ENCODE measurements around the gene UNC119.

Gene UNC119

DNA sequence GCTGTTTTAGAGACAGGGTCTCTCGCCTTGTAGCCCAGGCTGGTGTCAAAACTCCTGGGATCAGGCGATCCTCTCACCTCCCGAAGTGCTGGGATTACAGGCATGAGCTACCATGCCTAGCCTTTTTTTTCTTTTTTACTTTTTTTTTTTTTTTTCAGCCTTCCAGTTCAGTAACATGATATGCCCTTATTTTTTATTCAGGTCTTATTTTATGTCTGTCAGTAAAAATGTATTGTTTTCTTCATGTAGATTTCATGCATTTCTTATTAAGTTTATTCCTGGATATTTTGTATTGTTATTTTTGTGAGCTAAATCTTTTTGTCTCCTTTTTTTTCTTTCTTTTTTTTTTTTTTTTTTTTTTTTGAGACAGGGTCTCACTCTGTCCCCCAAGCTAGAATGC is 49.0 kb downstream of the UNC119 start:
- H3K4me1 ChIP-seq (ENCODE audit: control insufficient read depth in 1 of 2, insufficient read depth in 1 of 2, low read depth in 1 of 2, low read length in 1 of 2) = no peaks in the 10 kb centered on the region
- no peak overlapping the region for H3K4me3 ChIP-seq (ENCODE audit: low read depth in 1 of 2, low read length in 1 of 2)
- H3K36me3 ChIP-seq = no peaks in the 10 kb centered on the region
- peaks cover 13% of the 10 kb centered on the region for H3K27me3 ChIP-seq
- H3K27ac ChIP-seq = no peak overlapping the region
- TF ChIP-seq, protein P1, sequence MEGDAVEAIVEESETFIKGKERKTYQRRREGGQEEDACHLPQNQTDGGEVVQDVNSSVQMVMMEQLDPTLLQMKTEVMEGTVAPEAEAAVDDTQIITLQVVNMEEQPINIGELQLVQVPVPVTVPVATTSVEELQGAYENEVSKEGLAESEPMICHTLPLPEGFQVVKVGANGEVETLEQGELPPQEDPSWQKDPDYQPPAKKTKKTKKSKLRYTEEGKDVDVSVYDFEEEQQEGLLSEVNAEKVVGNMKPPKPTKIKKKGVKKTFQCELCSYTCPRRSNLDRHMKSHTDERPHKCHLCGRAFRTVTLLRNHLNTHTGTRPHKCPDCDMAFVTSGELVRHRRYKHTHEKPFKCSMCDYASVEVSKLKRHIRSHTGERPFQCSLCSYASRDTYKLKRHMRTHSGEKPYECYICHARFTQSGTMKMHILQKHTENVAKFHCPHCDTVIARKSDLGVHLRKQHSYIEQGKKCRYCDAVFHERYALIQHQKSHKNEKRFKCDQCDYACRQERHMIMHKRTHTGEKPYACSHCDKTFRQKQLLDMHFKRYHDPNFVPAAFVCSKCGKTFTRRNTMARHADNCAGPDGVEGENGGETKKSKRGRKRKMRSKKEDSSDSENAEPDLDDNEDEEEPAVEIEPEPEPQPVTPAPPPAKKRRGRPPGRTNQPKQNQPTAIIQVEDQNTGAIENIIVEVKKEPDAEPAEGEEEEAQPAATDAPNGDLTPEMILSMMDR (IDR thresholded peaks at IDR 0.05) = no peak
- H3K9me3 ChIP-seq = no peaks in the 10 kb centered on the region

DNA sequence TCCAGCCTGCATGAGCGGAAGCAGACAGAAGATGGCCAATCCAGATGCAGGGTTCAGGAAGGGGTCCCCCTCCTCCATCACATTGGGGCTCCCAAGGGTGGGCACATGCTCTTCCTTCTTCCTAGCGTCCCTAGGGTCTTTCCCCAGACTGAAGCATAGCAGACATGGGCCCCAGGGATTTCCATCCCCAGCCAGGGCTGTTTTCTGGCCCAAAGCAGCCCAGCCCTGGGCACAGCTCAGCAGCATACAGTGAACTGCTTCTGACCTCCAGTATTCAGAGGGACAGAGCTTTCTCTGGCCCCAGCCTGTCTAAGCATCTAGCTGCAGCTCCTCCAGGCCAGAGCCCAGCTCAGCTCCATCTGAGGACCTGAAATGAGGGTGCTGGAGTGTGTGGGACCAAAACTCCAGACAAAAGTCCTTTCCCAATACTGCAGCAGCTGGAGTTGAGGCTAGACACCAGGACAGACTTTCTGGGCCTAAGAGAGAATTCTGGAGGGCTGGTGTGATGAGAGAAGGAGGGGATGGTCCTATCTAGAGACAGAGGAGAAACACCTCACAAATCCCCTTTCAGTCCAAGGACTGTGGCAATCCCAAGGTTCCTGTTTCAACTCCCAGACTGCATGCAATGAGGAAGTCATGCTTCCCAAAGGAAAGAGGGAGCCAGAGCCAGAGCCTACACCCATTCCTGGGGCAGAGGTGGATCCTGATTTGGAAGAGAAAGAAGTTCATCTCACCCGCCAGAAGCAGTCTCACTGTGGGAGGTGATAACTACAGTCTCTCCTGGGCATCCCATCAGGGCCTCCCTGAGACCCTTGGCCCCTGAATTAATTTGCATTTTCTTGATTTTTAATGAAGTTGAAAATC is 50.8 kb downstream of the UNC119 start:
- no peaks in the 10 kb centered on the region for H3K36me3 ChIP-seq
- H3K27ac ChIP-seq = no peak overlapping the region
- H3K9me3 ChIP-seq = no peaks in the 10 kb centered on the region
- H3K27me3 ChIP-seq = no peaks in the 10 kb centered on the region
- TF ChIP-seq, protein P1 (IDR thresholded peaks at IDR 0.05) = no peak
- H3K4me1 ChIP-seq (ENCODE audit: control insufficient read depth in 1 of 2, insufficient read depth in 1 of 2, low read depth in 1 of 2, low read length in 1 of 2) = no peaks in the 10 kb centered on the region
- no peak overlapping the region for H3K4me3 ChIP-seq (ENCODE audit: low read depth in 1 of 2, low read length in 1 of 2)

DNA sequence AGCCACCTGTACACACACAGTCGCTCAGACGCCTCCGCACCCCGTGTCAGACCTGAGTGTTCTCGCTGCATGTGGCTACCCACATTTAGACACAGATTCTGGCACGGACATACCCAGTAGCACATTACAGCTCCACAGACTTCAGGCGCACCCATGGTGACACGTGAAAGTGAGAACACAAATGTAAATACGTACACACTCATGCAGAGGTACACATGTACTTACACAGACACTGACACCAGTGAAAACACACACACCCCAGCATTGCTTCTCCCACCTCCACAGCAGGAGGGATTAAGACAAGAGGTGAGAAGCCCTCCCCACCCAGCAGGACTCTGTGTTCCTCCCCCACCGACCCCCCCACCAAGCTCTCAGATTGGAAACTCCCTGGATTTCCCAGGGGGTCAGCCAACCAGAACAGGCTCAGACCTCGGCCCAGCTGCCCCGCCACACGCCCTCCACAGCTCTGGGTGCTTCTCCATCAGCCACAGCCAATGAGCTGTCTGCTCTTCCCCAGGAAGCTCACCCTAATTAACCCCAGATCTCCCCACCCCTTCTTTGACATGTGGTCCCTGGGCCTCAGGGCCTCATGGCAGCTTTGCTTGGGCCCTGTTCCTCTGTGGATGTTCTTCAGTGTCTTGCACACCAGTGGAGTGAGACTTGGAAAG is 51.6 kb downstream of the UNC119 start:
- no peaks in the 10 kb centered on the region for H3K4me1 ChIP-seq (ENCODE audit: control insufficient read depth in 1 of 2, insufficient read depth in 1 of 2, low read depth in 1 of 2, low read length in 1 of 2)
- TF ChIP-seq, protein P1 (IDR thresholded peaks at IDR 0.05) = no peak
- H3K4me3 ChIP-seq (ENCODE audit: low read depth in 1 of 2, low read length in 1 of 2) = no peak overlapping the region
- no peaks in the 10 kb centered on the region for H3K27me3 ChIP-seq
- no peaks in the 10 kb centered on the region for H3K9me3 ChIP-seq
- no peaks in the 10 kb centered on the region for H3K36me3 ChIP-seq
- no peak overlapping the region for H3K27ac ChIP-seq

DNA sequence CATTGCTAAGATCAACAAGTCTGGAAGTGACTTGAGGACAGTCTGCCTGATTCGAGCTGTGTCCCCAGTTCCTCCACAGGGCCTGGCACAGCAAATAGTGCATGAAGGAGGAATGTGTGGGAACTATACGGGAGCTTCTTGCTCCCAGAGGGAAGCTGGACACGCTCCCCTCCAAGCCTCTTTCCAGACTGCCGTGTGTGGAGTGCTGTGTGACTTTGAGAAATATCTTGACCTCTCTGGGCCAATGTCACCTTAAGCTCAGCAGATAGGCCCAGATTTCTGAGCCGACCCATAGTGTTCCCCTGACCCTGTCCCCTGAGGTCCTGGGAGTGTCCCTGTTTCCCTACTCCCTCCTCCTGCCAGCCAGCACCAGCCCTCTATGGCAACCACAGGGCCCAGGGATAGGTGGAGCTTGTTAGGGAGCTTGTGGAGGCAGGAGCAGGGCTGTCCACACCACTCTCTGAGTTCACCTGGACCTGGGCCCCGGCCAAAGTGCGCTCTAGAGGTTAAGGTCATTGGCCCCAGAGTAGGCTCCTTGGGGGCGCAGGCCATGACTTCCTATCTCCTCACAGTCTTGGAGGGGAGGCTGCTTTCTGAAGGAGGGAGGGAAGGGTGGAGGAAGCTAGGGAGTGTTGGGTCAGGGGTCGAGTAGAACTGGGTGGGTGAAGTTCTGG is 52.6 kb downstream of the UNC119 start:
- Histone ChIP-seq H3K4me1 (ENCODE audit: control insufficient read depth in 1 of 2, insufficient read depth in 1 of 2, low read depth in 1 of 2, low read length in 1 of 2) (no peaks in the 10 kb centered on the region), H3K27me3 (no peaks in the 10 kb centered on the region), H3K9me3 (no peaks in the 10 kb centered on the region), H3K27ac (no peak overlapping the region), H3K36me3 (no peaks in the 10 kb centered on the region), H3K4me3 (ENCODE audit: low read depth in 1 of 2, low read length in 1 of 2) (no peak overlapping the region)
- TF ChIP-seq, protein P1 (IDR thresholded peaks at IDR 0.05) = no peak

DNA sequence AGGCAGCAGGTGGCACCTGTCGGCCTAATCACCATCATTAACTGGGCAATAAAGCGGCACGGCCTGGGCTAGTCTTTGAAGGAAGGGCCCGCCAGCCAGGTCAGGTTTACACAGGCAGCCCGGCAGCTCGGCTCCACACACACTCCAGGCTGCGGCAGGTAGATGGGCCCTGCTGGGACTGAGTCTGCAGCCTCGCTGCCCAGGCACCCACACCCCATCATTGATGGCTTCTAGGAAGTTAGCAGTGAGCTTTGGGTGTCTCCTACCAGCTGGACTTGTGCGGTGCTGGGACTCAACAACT is 53.1 kb downstream of the UNC119 start:
- Histone ChIP-seq H3K4me3 (ENCODE audit: low read depth in 1 of 2, low read length in 1 of 2) (no peak overlapping the region), H3K4me1 (ENCODE audit: control insufficient read depth in 1 of 2, insufficient read depth in 1 of 2, low read depth in 1 of 2, low read length in 1 of 2) (no peaks in the 10 kb centered on the region), H3K9me3 (no peaks in the 10 kb centered on the region), H3K27ac (no peak overlapping the region), H3K36me3 (no peaks in the 10 kb centered on the region), H3K27me3 (no peaks in the 10 kb centered on the region)
- TF ChIP-seq, protein P1 (IDR thresholded peaks at IDR 0.05) = no peak

Measured in neutrophil (primary cell).